PC-9 (cell line): ENCODE measurements around the gene GHR. TPM values are rescaled to one million over a fixed set of nuclear protein-coding genes. Genes with fewer than 3 reads are reported as not detected.

Source experiments
- BruUV-seq: library from RNA; stranded (reverse); fragments of 400-500 nt; replicated peaks from 2 replicates; lab custom pipeline; 2021; lab: Mats Ljungman, UMichigan
- CTCF ChIA-PET: fragments of 300-600 bp; sonication (Branson Sonifier 250); formaldehyde crosslinking; loops from one replicate; lab custom pipeline; 2022; ENCODE audit warnings: antibody characterized with exemption; lab: Charles Lee
- POLR2A ChIA-PET: fragments of 300-600 bp; sonication (Branson Sonifier 250); formaldehyde crosslinking; loops from one replicate; lab custom pipeline; 2022; ENCODE audit warnings: antibody characterized with exemption; ENCODE audit not compliant: unreplicated experiment; lab: Charles Lee
- DNase-seq, 2 experiments: peaks; one replicate each; pipeline versions ENCODE4 v3.0.0 to v3.0.0-alpha.2; 2015 to 2022; ENCODE audit warnings: mixed read lengths in 1 of 2
- H2AFZ ChIP-seq: fragments of 200-600 bp; sonication (generic); 2 replicates; pipeline ENCODE4 v1.8.1; 2017; ENCODE audit warnings: antibody characterized with exemption
- H3F3A ChIP-seq: fragments of 200-600 bp; sonication (generic); 2 replicates; pipeline ENCODE4 v1.8.1; 2017; ENCODE audit warnings: antibody characterized with exemption, mild to moderate bottlenecking, low read depth; ENCODE audit not compliant: insufficient read depth
- H3K27ac ChIP-seq: fragments of 200-600 bp; sonication (generic); 2 replicates; pipeline ENCODE4 v1.6.1; 2016; ENCODE audit warnings: mixed run types
- H3K27me3 ChIP-seq: fragments of 200-600 bp; sonication (generic); 2 replicates; pipeline ENCODE4 v1.6.1; 2016; ENCODE audit warnings: low read depth, mixed run types; ENCODE audit not compliant: insufficient read depth
- H3K36me3 ChIP-seq: fragments of 200-600 bp; sonication (generic); 2 replicates; pipeline ENCODE4 v1.6.1; 2016; ENCODE audit warnings: low read depth, mixed run types
- H3K4me1 ChIP-seq: fragments of 200-600 bp; sonication (generic); replicated peaks from 2 replicates; pipeline ENCODE4 v1.6.1; 2016; ENCODE audit warnings: mixed run types; ENCODE audit not compliant: insufficient read depth
- H3K4me2 ChIP-seq: fragments of 200-600 bp; sonication (generic); 2 replicates; pipeline ENCODE4 v1.6.1; 2017; ENCODE audit warnings: mixed run types
- H3K4me3 ChIP-seq: fragments of 200-600 bp; sonication (generic); 2 replicates; pipeline ENCODE4 v1.6.1; 2016; ENCODE audit warnings: mixed run types
- H3K79me2 ChIP-seq: fragments of 200-600 bp; sonication (generic); 2 replicates; pipeline ENCODE4 v1.6.1; 2017; ENCODE audit warnings: low read depth, mixed run types
- H3K9me2 ChIP-seq: fragments of 200-600 bp; sonication (generic); 2 replicates; pipeline ENCODE4 v1.8.1; 2017; ENCODE audit warnings: mild to moderate bottlenecking; ENCODE audit not compliant: insufficient read depth
- H3K9me3 ChIP-seq: fragments of 200-600 bp; sonication (generic); 2 replicates; pipeline ENCODE4 v1.8.1; 2016; ENCODE audit warnings: low read depth; ENCODE audit not compliant: insufficient read depth
- H4K20me1 ChIP-seq: fragments of 200-600 bp; sonication (generic); 2 replicates; pipeline ENCODE4 v1.8.1; 2017; ENCODE audit not compliant: insufficient read depth
- EZH2 ChIP-seq: fragments of 200-600 bp; sonication (generic); IDR thresholded peaks from 2 replicates; pipeline ENCODE4 v1.8.0; 2017; ENCODE audit warnings: antibody characterized with exemption, low read depth
- intact Hi-C: fragments of 100-400 bp; cut with micrococcal nuclease; formaldehyde crosslinking; loops from one replicate; pipeline ENCODE4 v1.10.0; 2022; ENCODE audit not compliant: unreplicated experiment
- total RNA-seq: library from RNA; stranded (reverse); gene quantifications from 2 replicates; pipeline ENCODE4 v1.2.3, GENCODE V29; 2021
- TF ChIP-seq, protein P1 (sequence below): fragments of 200-600 bp; sonication (generic); conservative IDR thresholded peaks from 2 replicates; pipeline ENCODE4 v1.6.1; 2017; ENCODE audit warnings: mixed run types, antibody characterized with exemption, mild to moderate bottlenecking, moderate library complexity

Gene GHR
- total RNA-seq, 1 experiment from 2014 or later = not detected

DNA sequence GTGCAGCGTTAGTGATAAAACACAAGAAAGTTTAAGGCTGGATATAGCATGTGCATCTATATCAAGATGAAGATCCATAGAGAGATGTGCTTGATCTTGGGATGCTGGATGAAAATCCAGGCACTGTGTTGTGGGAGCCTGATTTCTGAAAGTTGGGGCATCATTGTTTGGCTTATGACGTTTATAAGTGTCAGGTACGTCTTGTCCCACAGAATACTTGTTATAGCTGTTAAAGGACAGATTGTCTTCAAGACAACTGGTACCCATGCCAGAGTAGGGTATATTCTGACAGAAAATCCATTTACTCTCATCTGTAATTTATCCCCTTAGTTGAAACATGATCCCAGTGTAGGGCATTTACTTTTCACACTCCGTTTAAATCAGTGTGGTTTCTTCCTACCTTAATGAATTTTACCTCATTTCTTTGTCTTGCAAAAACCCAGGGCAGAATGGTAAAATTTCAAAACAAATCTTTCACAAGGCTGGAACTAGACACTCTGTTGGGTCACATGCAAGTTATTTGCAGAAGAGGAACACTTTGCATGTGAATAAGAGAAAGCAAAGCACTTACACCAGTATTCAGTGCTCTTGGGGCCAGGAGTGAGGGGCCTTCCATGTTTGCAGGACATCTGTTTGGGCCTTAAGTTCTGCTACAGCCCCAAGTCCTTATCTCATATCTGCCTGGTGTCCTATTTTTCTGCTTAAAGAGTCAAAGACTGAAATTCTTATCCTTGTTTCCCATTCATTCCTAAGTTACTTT lies 73.3 kb downstream of the GHR start:
- H3K27me3 ChIP-seq = no peaks in the 10 kb centered on the region
- POLR2A ChIA-PET = no interaction called here
- intact Hi-C loops = no loop called here
- H3K4me3 ChIP-seq = no peak overlapping the region
- H3K9me3 ChIP-seq = no peaks in the 10 kb centered on the region
- H3K4me2 ChIP-seq = no peak overlapping the region
- no peaks in the 10 kb centered on the region for H3K4me1 ChIP-seq
- H3K27ac ChIP-seq = no peak overlapping the region
- H3K36me3 ChIP-seq = no peaks in the 10 kb centered on the region
- H2AFZ ChIP-seq = no peak overlapping the region
- CTCF ChIA-PET = no interaction called here
- TF ChIP-seq EZH2 = no peak
- TF ChIP-seq, protein P1, sequence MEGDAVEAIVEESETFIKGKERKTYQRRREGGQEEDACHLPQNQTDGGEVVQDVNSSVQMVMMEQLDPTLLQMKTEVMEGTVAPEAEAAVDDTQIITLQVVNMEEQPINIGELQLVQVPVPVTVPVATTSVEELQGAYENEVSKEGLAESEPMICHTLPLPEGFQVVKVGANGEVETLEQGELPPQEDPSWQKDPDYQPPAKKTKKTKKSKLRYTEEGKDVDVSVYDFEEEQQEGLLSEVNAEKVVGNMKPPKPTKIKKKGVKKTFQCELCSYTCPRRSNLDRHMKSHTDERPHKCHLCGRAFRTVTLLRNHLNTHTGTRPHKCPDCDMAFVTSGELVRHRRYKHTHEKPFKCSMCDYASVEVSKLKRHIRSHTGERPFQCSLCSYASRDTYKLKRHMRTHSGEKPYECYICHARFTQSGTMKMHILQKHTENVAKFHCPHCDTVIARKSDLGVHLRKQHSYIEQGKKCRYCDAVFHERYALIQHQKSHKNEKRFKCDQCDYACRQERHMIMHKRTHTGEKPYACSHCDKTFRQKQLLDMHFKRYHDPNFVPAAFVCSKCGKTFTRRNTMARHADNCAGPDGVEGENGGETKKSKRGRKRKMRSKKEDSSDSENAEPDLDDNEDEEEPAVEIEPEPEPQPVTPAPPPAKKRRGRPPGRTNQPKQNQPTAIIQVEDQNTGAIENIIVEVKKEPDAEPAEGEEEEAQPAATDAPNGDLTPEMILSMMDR = no peak
- H4K20me1 ChIP-seq = no peaks in the 10 kb centered on the region
- H3K9me2 ChIP-seq = no peaks in the 10 kb centered on the region
- BruUV-seq = no TSS peak
- H3F3A ChIP-seq = no peaks in the 10 kb centered on the region
- no peaks in the 10 kb centered on the region for H3K79me2 ChIP-seq
- DNase-seq = no peak

DNA sequence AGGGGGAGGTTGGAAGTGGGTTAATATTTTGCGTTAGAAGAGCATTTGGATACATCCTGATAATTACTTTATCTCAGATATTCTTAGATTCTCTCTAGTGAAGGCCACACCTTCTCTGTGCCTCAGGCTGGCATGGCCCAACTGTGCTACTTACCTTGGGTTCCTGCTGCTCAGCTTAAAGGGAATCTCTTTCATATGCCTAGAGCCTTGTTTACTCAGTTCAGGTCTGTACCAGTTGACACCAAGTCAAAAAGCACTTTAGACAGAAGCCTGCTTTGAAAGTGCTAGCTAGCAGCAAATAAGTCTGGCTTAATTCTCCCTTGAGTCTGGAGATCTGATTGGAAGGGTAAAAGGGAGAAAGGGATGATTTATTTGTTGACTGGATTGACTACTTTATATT lies 74.8 kb downstream of the GHR start:
- Histone ChIP-seq H3K9me2 (no peaks in the 10 kb centered on the region), H3K4me1 (no peaks in the 10 kb centered on the region), H3K4me2 (no peak overlapping the region), H3K79me2 (no peaks in the 10 kb centered on the region), H3F3A (no peaks in the 10 kb centered on the region), H3K27ac (no peak overlapping the region), H3K4me3 (no peak overlapping the region), H3K9me3 (no peaks in the 10 kb centered on the region), H3K27me3 (no peaks in the 10 kb centered on the region), H4K20me1 (no peaks in the 10 kb centered on the region), H3K36me3 (no peaks in the 10 kb centered on the region), H2AFZ (no peak overlapping the region)
- ChIA-PET POLR2A (no interaction called here), CTCF (no interaction called here)
- intact Hi-C loops = no loop called here
- no peak for TF ChIP-seq EZH2
- TF ChIP-seq, protein P1 = no peak
- no peak for DNase-seq
- no TSS peak for BruUV-seq

DNA sequence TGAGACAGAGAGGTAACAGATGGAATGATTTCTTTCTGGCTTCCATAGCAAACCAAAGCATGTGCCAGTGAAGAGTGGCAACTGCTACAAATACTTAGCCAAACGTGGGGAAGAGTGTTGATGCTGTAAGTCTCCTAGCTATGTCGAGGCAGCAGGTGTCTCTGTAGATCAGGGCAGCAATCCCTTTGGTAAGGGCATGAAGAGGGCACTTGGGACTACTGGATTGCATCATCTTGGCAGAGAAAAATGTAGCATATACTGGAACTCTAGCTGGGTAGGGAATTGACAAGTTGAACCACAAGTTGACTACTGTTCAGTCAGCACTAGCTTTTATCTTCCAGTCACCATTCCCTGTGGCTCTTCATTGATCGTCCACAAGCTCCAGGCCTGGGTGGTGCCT lies 75.8 kb downstream of the GHR start:
- no peaks in the 10 kb centered on the region for H4K20me1 ChIP-seq
- intact Hi-C loops = no loop called here
- ChIA-PET POLR2A (no interaction called here), CTCF (no interaction called here)
- no peaks in the 10 kb centered on the region for H3K9me3 ChIP-seq
- no TSS peak for BruUV-seq
- H3F3A ChIP-seq = no peaks in the 10 kb centered on the region
- no peak for DNase-seq
- H3K9me2 ChIP-seq = no peaks in the 10 kb centered on the region
- no peak overlapping the region for H3K4me3 ChIP-seq
- H2AFZ ChIP-seq = no peak overlapping the region
- TF ChIP-seq, protein P1 = no peak
- no peak for TF ChIP-seq EZH2
- no peak overlapping the region for H3K27ac ChIP-seq
- no peaks in the 10 kb centered on the region for H3K4me1 ChIP-seq
- no peaks in the 10 kb centered on the region for H3K27me3 ChIP-seq
- no peak overlapping the region for H3K4me2 ChIP-seq
- H3K36me3 ChIP-seq = no peaks in the 10 kb centered on the region
- no peaks in the 10 kb centered on the region for H3K79me2 ChIP-seq
